Body of pancreas (tissue), 4 donors: Measurements from ENCODE around the gene PARP16. TPM values are rescaled to one million over a fixed set of nuclear protein-coding genes. Genes with fewer than 3 reads are reported as not detected.

Experiments used
- ATAC-seq: fragments of 150-250 bp; one replicate; pipeline ENCODE4 v1.9.1; 2016
- DNase-seq, 4 donors: peaks; one replicate each; pipeline ENCODE4 v3.0.0-alpha.2; 2019
- H3K27ac ChIP-seq, 4 donors: fragments of 200-600 bp; sonication (generic); 1 replicate in 3 of 4; 2 replicates in 1 of 4; pipeline versions ENCODE4 v1.5.1 to v1.6.1; 2016 to 2019; ENCODE audit warnings: mild to moderate bottlenecking in 1 of 4, mixed read lengths in 1 of 4, moderate library complexity in 1 of 4
- H3K27me3 ChIP-seq, 2 donors: fragments of 200-600 bp; sonication (generic); one replicate each; pipeline ENCODE4 v1.6.0; 2016; ENCODE audit warnings: mild to moderate bottlenecking in 1 of 2
- H3K36me3 ChIP-seq, 2 donors: fragments of 200-600 bp; sonication (generic); replicated peaks in 1 of 2; 2 replicates each; pipeline ENCODE4 v1.5.1; 2016; ENCODE audit warnings: low read depth in 2 of 2; ENCODE audit not compliant: insufficient read depth in 1 of 2
- H3K4me1 ChIP-seq: fragments of 200-600 bp; sonication (generic); one replicate; pipeline ENCODE4 v1.6.0; 2016
- H3K4me3 ChIP-seq, 2 donors: fragments of 200-600 bp; sonication (generic); 1 replicate in 1 of 2; 2 replicates in 1 of 2; pipeline ENCODE4 v1.5.1; 2016 to 2019
- H3K9me3 ChIP-seq, 3 donors: fragments of 200-600 bp; sonication (generic); 1 replicate in 2 of 3; 2 replicates in 1 of 3; pipeline ENCODE4 v1.5.1; 2016
- POLR2A ChIP-seq, 3 donors: fragments of 450-650 bp; IDR thresholded peaks; one replicate each; pipeline ENCODE4 v1.6.1; 2016; ENCODE audit warnings: antibody characterized with exemption in 3 of 3, mild to moderate bottlenecking in 2 of 3
- WGBS, 2 donors: methylation state at CpG; one replicate each; pipeline ENCODE4 v1.1.5; 2017; 5-methylcytosine and 5-hydroxymethylcytosine counted together
- intact Hi-C: fragments of 100-400 bp; cut with DNase I; formaldehyde crosslinking; loops from one replicate; pipeline ENCODE4 v1.15.1; 2023
- total RNA-seq, 2 donors: library from RNA; depleted of rRNA; stranded (reverse); fragments of >200 nt; gene quantifications; one replicate each; pipeline ENCODE4 v1.1.0, GENCODE V29; 2016
- TF ChIP-seq, protein P1 (sequence below), 7 experiments: fragments of 450-650 bp in 4 of 7; fragments of 200-600 bp in 3 of 7; sonication (generic) in 3 of 7; IDR thresholded peaks; one replicate each; pipeline ENCODE4 v1.5.1; 2016 to 2019; ENCODE audit warnings: antibody characterized with exemption in 7 of 7

The PARP16 gene
- total RNA-seq, 2 donors from 2014 or later = 5.2 to 17.5 TPM

DNA sequence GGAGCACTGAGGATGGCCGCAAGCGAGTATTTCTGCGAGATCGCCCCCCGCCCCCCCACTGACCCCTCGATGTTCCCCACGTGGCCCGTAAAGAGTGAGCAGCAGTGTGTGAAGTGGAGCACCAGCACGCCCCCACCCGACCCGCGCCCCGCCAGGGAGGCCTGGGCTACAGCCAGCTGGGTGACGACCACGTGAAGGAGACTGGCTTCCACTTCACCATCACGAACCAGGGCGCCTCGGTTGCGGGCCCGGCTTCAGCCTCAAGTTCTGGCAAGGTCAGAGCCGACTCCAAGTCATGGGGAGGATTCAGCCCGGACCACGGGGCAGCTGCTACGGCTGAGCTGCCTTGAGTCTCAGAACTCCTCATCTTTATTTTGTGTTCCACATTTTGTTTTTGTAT is 15.4 kb upstream of the PARP16 start:
- no peak for DNase-seq

DNA sequence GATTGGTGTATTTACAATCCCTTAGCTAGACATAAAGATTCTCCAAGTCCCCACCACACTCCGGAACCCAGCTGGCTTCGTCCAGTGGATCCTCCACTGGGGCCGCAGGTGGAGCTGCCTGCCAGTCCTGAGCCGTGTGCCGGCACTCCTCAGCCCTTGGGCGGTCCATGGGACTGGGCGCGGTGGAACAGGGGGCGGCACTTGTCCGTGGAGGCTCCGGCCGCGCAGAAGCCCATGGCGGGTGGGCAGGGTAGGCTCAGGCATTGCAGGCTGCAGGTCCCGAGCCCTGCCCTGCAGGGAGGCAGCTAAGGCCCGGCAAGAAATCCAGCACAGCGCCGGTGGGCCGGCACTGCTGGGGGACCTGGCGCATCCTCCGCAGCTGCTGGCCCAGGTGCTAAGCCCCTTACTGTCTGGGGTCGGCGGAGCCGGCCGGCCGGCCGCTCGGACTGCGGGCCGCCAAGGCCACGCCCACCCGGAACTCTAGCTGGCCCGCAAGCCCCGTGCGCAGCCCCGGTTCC is 14.3 kb upstream of the PARP16 start:
- DNase-seq (no peak), ATAC-seq (no peak)
- WGBS, 2 donors = 88 to 93% methylated on average over 3 to 10 of the region's 36 CpGs
- Histone ChIP-seq H3K27me3 (no peaks in the 10 kb centered on the region), H3K4me3 (no peak overlapping the region), H3K36me3 (no peaks in the 10 kb centered on the region), H3K9me3 (no peaks in the 10 kb centered on the region), H3K27ac (no peak overlapping the region), H3K4me1 (peaks cover 44% of the 10 kb centered on the region)
- intact Hi-C loops = no loop called here
- TF ChIP-seq POLR2A (IDR thresholded peaks at IDR 0.05) = no peak
- TF ChIP-seq, protein P1, sequence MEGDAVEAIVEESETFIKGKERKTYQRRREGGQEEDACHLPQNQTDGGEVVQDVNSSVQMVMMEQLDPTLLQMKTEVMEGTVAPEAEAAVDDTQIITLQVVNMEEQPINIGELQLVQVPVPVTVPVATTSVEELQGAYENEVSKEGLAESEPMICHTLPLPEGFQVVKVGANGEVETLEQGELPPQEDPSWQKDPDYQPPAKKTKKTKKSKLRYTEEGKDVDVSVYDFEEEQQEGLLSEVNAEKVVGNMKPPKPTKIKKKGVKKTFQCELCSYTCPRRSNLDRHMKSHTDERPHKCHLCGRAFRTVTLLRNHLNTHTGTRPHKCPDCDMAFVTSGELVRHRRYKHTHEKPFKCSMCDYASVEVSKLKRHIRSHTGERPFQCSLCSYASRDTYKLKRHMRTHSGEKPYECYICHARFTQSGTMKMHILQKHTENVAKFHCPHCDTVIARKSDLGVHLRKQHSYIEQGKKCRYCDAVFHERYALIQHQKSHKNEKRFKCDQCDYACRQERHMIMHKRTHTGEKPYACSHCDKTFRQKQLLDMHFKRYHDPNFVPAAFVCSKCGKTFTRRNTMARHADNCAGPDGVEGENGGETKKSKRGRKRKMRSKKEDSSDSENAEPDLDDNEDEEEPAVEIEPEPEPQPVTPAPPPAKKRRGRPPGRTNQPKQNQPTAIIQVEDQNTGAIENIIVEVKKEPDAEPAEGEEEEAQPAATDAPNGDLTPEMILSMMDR (IDR thresholded peaks at IDR 0.05) = no peak

More for the DNA sequence above, 15.4 kb upstream of the PARP16 start:
- peaks cover 34% of the 10 kb centered on the region for H3K4me1 ChIP-seq
- H3K4me3 ChIP-seq = no peak overlapping the region
- no peak overlapping the region for H3K27ac ChIP-seq
- TF ChIP-seq, protein P1 (IDR thresholded peaks at IDR 0.05) = no peak
- TF ChIP-seq POLR2A (IDR thresholded peaks at IDR 0.05) = no peak
- H3K9me3 ChIP-seq = no peaks in the 10 kb centered on the region
- intact Hi-C loops = no loop called here
- H3K36me3 ChIP-seq = no peaks in the 10 kb centered on the region
- H3K27me3 ChIP-seq = no peaks in the 10 kb centered on the region
- WGBS, 2 donors = 77% methylated on average over 16 to 24 of the region's 24 CpGs
- no peak for ATAC-seq

DNA sequence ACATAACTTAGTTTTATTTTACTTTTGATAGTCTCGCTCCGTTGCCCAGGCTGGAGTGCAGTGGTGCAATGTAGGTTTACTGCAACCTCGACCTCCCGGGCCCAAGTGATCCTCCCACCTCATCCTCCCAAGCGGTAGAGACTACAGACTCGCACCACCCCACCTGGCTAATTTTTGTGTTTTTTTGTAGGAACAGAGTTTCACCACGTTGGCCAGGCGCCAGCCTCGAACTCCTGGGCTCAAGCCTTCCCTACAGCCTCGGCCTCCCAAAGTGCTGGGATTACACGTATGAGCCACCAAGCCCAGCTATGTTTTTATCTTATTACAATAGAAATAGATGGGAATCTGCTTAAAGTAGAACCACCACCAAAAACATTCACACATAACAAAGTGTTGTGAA is 12.0 kb upstream of the PARP16 start:
- Histone ChIP-seq H3K27me3 (no peaks in the 10 kb centered on the region), H3K36me3 (no peaks in the 10 kb centered on the region), H3K27ac (no peak overlapping the region), H3K4me3 (no peak overlapping the region), H3K4me1 (peaks cover 41% of the 10 kb centered on the region), H3K9me3 (no peaks in the 10 kb centered on the region)
- intact Hi-C loops = no loop called here
- TF ChIP-seq POLR2A (IDR thresholded peaks at IDR 0.05) = no peak
- TF ChIP-seq, protein P1 (IDR thresholded peaks at IDR 0.05) = no peak
- 74% methylated on average over 11 of the region's 11 CpGs for WGBS, 2 donors
- DNase-seq (no peak), ATAC-seq (no peak)

DNA sequence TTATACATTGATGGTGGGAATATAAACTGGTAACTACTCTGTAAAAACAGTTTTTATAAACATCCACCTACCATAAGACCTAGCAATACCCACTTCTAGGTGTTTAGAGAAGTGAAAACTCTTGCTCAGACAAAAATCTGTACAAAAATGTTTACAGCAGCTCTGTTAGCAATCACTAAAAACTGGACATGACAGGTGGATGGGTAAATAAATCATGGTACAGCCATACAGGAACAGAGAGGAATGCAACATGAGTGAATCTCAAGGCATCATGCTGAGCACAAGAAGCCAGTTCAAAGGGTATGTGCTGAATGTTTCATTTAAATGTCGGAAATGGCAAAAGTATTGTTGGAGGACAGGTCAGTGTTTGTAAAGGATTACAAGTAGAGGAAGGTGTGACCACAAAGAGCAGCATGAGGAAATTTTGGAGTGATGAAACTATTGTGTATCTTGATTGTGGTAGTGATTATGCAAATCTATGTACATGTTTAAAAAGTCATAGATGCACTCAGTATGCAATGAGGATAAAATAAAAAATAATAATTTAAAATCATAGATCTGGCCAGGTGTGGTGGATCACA is 6.3 kb upstream of the PARP16 start:
- no peaks in the 10 kb centered on the region for H3K27me3 ChIP-seq
- intact Hi-C loops = no loop called here
- TF ChIP-seq POLR2A (IDR thresholded peaks at IDR 0.05) = no peak
- TF ChIP-seq, protein P1 (IDR thresholded peaks at IDR 0.05) = no peak
- ATAC-seq (no peak), DNase-seq (no peak)
- H3K9me3 ChIP-seq = no peaks in the 10 kb centered on the region
- 81 to 90% methylated on average over 1 of the region's 1 CpG for WGBS, 2 donors
- H3K36me3 ChIP-seq = no peaks in the 10 kb centered on the region
- peaks cover 25% of the 10 kb centered on the region for H3K4me1 ChIP-seq
- no peak overlapping the region for H3K4me3 ChIP-seq
- H3K27ac ChIP-seq = no peak overlapping the region

- intact Hi-C loops = no loop called here
- Histone ChIP-seq H3K27me3 (no peaks in the 10 kb centered on the region), H3K36me3 (no peaks in the 10 kb centered on the region), H3K9me3 (no peaks in the 10 kb centered on the region), H3K4me1 (peaks cover 15% of the 10 kb centered on the region), H3K4me3 (no peak overlapping the region), H3K27ac (no peak overlapping the region)
- WGBS, 2 donors = 85 to 86% methylated on average over 7 of the region's 7 CpGs
- ATAC-seq (no peak), DNase-seq (no peak)
- TF ChIP-seq, protein P1 (IDR thresholded peaks at IDR 0.05) = no peak
Observed at GRCh38 chr15:65290228-65290627, 3.5 kb upstream of the PARP16 start.
